ENCODE results near the gene ASH1L.

- TF ChIP-seq POLR2A (conservative IDR thresholded peaks at IDR 0.05): no peak
- TF ChIP-seq IRF2 (CRISPR knock-in tag; IDR thresholded peaks at IDR 0.05): no peak
- TF ChIP-seq MAX (CRISPR knock-in tag; IDR thresholded peaks at IDR 0.05): no peak
- TF ChIP-seq JUNB (CRISPR knock-in tag; conservative IDR thresholded peaks at IDR 0.05): no peak
- TF ChIP-seq BCL6 (CRISPR knock-in tag; IDR thresholded peaks at IDR 0.05): no peak
- no peak for TF ChIP-seq ZNF639 (CRISPR knock-in tag; conservative IDR thresholded peaks at IDR 0.05 in 1 of 2, IDR thresholded peaks at IDR 0.05 in 1 of 2)
- TF ChIP-seq FOXA3 (CRISPR knock-in tag; conservative IDR thresholded peaks at IDR 0.05 in 1 of 2, IDR thresholded peaks at IDR 0.05 in 1 of 2): no peak
- no peak for TF ChIP-seq MAFF (IDR thresholded peaks at IDR 0.05; ENCODE audit: low read length)
- TF ChIP-seq ZNF551 (CRISPR knock-in tag; IDR thresholded peaks at IDR 0.05): no peak
- TF ChIP-seq PBX2 (CRISPR knock-in tag; IDR thresholded peaks at IDR 0.05; ENCODE audit: low read depth): no peak
- no peak for TF ChIP-seq PBX2 (tag; conservative IDR thresholded peaks at IDR 0.05; ENCODE audit: low read depth)
- no peak for TF ChIP-seq NR2C1 (IDR thresholded peaks at IDR 0.05)
- no peak for TF ChIP-seq NR2C1 (tag; IDR thresholded peaks at IDR 0.05)
- no peak for TF ChIP-seq CTCF (IDR thresholded peaks at IDR 0.05 in 2 of 3, conservative IDR thresholded peaks at IDR 0.05 in 1 of 3; ENCODE audit: insufficient read depth in 2 of 3, low read depth in 1 of 3, low read length in 3 of 3)
- no peak for TF ChIP-seq EP300 (IDR thresholded peaks at IDR 0.05; ENCODE audit: low read length)
These were observed 223.0 kb downstream of the ASH1L start for GRCh38 chr1:155339515-155340097.
